HepG2 (cell line): ENCODE measurements around the gene TNXB. TPM values are rescaled to one million over a fixed set of nuclear protein-coding genes. Genes with fewer than 3 reads are reported as not detected.
A peak's percentile ranks its signal among the peaks of the same experiment; 100 is the strongest.

ENCODE experiments used
- ATF7-NPFF ChIP-seq: sonication (generic); formaldehyde crosslinking; IDR thresholded peaks from 2 replicates; pipeline ENCODE4 v1.8.1; 2023; ENCODE audit warnings: mild to moderate bottlenecking, low read depth, missing genetic modification reagents, moderate library complexity
- DNMT1 ChIP-seq: sonication (generic); formaldehyde crosslinking; IDR thresholded peaks from 2 replicates; pipeline ENCODE4 v1.5.1; 2020; ENCODE audit warnings: mild to moderate bottlenecking, missing genetic modification reagents
- EED ChIP-seq: sonication (generic); formaldehyde crosslinking; IDR thresholded peaks from 2 replicates; pipeline ENCODE4 v1.5.0; 2020; ENCODE audit warnings: mild to moderate bottlenecking, missing genetic modification reagents
- GATA4 ChIP-seq: sonication (generic); IDR thresholded peaks from 2 replicates; pipeline ENCODE4 v1.6.1; 2016; ENCODE audit warnings: antibody characterized with exemption, low read depth, borderline replicate concordance
- HNRNPL ChIP-seq: fragments of 200-400 bp; formaldehyde crosslinking; IDR thresholded peaks from 2 replicates; pipeline ENCODE4 v1.6.1; 2017; ENCODE audit warnings: mild to moderate bottlenecking, low read depth, low read length
- KDM2A ChIP-seq: sonication (generic); formaldehyde crosslinking; IDR thresholded peaks from 2 replicates; pipeline ENCODE4 v1.4.0; 2020; ENCODE audit warnings: low read depth, missing genetic modification reagents, borderline replicate concordance
- MTF2 ChIP-seq: sonication (generic); formaldehyde crosslinking; IDR thresholded peaks from 2 replicates; pipeline ENCODE4 v1.5.0; 2020; ENCODE audit warnings: missing genetic modification reagents, borderline replicate concordance
- PHF5A ChIP-seq: IDR thresholded peaks from one replicate; pipeline ENCODE4 v1.6.1; 2018; ENCODE audit warnings: low read depth, missing genetic modification reagents; ENCODE audit not compliant: unreplicated experiment
- REL ChIP-seq: sonication (generic); formaldehyde crosslinking; conservative IDR thresholded peaks from 2 replicates; pipeline ENCODE4 v1.8.0; 2022; ENCODE audit warnings: mild to moderate bottlenecking, missing genetic modification reagents, moderate library complexity
- XRCC5 ChIP-seq: fragments of 200-400 bp; formaldehyde crosslinking; optimal IDR thresholded peaks from 2 replicates; pipeline ENCODE3; 2017; ENCODE audit warnings: mild to moderate bottlenecking, low read length
- ZBTB21 ChIP-seq: sonication (generic); formaldehyde crosslinking; IDR thresholded peaks from 2 replicates; pipeline ENCODE4 v1.4.0; 2020; ENCODE audit warnings: missing genetic modification reagents
- ZNF124 ChIP-seq: sonication (generic); formaldehyde crosslinking; IDR thresholded peaks from 2 replicates; pipeline ENCODE4 v1.4.0; 2020; ENCODE audit warnings: missing genetic modification reagents
- ZNF274 ChIP-seq: sonication (generic); formaldehyde crosslinking; IDR thresholded peaks from 2 replicates; pipeline ENCODE4 v1.5.1; 2020; ENCODE audit warnings: mild to moderate bottlenecking, missing genetic modification reagents
- ZNF331 ChIP-seq: sonication (generic); formaldehyde crosslinking; IDR thresholded peaks from 2 replicates; pipeline ENCODE4 v1.4.0; 2020; ENCODE audit warnings: missing genetic modification reagents
- polyA plus RNA-seq, 8 experiments: library from polyadenylated mRNA; depleted of rRNA in 3 of 8; stranded (reverse) in 7 of 8; unstranded in 1 of 8; fragments of >200 nt; fragmentation: Illumina TruSeq in 4 of 8; extraction: Trizol in 4 of 8; gene quantifications; 2 replicates each; pipeline versions ENCODE4 v1.2.1 to v1.2.3, GENCODE V29; 2011 to 2016; ENCODE audit warnings: low read depth in 4 of 8, missing spikeins in 1 of 8, mixed read lengths in 1 of 8; ENCODE audit not compliant: insufficient read depth in 1 of 8
- total RNA-seq, 5 experiments: library from RNA; depleted of rRNA; stranded (reverse); fragments of >200 nt; fragmentation: Illumina TruSeq; extraction: Trizol; gene quantifications; 2 replicates each; pipeline ENCODE4 v1.2.3, GENCODE V29; 2016; ENCODE audit warnings: low read depth in 1 of 5
- TF ChIP-seq, protein P1 (sequence below): sonication (generic); formaldehyde crosslinking; IDR thresholded peaks from 2 replicates; pipeline ENCODE4 v1.8.0; 2022; ENCODE audit warnings: low read depth, missing genetic modification reagents
- TF ChIP-seq, protein P2 (sequence below): sonication (generic); formaldehyde crosslinking; IDR thresholded peaks from 2 replicates; pipeline ENCODE4 v1.9.0; 2022; ENCODE audit warnings: missing genetic modification reagents, mild to moderate bottlenecking, borderline replicate concordance
- TF ChIP-seq, protein P3 (sequence below): sonication (generic); formaldehyde crosslinking; IDR thresholded peaks from 2 replicates; pipeline ENCODE4 v1.4.0; 2020; ENCODE audit warnings: missing genetic modification reagents
- TF ChIP-seq, protein P4 (sequence below): conservative IDR thresholded peaks from 2 replicates; pipeline ENCODE4 v1.6.1; 2018; ENCODE audit warnings: missing genetic modification reagents
- TF ChIP-seq, protein P5 (sequence below): sonication (generic); formaldehyde crosslinking; IDR thresholded peaks from 2 replicates; pipeline ENCODE4 v1.5.1; 2020; ENCODE audit warnings: missing genetic modification reagents, mild to moderate bottlenecking, borderline replicate concordance

TNXB gene
- total and polyA plus RNA-seq, 2 of the 13 experiments (the other 11 are each of a cell fraction or from before 2014, with no cell fraction given): 1.6 to 2.7 TPM

DNA sequence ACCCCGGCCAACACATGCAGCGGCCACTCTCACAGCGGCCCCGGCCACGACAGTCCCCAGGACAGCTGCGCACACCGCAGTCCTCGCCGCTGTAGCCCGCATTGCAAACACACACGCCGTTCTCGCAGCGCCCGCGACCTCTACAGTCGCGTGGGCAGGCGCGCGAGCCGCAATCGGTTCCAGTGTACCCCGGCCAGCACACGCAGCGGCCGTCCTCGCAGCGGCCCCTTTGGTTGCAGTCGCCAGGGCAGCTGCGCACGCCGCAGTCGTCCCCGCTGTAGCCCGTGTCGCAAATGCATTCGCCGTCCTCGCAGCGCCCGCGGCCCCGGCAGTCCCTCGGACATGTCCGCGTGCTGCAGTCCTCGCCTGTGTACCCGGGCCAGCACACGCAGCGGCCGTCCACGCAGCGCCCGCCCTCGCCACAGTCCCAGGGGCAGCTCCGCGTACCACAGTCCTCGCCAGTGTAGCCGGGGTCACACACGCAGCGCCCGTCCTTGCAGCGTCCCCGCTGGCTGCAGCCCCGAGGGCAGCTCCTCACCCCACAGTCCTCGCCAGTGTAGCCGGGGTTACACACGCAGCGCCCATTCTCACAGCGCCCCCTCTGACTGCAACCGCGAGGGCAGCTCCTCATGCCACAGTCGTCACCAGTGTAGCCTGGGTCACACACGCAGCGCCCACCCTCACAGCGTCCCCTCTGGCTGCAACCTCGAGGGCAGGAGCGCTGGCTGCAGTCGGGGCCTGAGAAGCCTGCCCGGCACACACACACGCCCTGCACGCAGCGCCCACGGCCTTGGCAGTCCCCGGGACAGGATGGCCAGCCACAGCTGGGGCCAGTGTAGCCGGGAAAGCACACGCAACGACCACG lies 12.5 kb downstream of the TNXB start (continued):
- TF ChIP-seq HNRNPL: 0 out of 2 replicates have a peak, but pooled peaks have one; percentile 48
- TF ChIP-seq MTF2 (CRISPR knock-in tag): peak; percentile 98; the same call in 1 of the 2 replicates
- TF ChIP-seq ZNF274 (CRISPR knock-in tag): peak; percentile 53; the same call in 1 of the 2 replicates
- peak; percentile 22; the same call in 1 of the 2 replicates for TF ChIP-seq ZNF331 (CRISPR knock-in tag)
- TF ChIP-seq ZBTB21 (CRISPR knock-in tag): no peak
- TF ChIP-seq, protein P1, sequence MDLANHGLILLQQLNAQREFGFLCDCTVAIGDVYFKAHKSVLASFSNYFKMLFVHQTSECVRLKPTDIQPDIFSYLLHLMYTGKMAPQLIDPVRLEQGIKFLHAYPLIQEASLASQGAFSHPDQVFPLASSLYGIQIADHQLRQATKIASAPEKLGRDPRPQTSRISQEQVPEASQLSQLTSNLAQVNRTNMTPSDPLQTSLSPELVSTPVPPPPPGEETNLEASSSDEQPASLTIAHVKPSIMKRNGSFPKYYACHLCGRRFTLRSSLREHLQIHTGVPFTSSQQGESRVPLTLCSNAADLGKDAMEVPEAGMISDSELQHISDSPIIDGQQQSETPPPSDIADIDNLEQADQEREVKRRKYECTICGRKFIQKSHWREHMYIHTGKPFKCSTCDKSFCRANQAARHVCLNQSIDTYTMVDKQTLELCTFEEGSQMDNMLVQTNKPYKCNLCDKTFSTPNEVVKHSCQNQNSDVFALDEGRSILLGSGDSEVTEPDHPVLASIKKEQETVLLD (CRISPR knock-in tag): 0 out of 2 replicates have a peak, but pooled peaks have one; percentile 8
- TF ChIP-seq REL: 0 out of 2 replicates have a peak, but pooled peaks have one; percentile 70
- TF ChIP-seq, protein P2, sequence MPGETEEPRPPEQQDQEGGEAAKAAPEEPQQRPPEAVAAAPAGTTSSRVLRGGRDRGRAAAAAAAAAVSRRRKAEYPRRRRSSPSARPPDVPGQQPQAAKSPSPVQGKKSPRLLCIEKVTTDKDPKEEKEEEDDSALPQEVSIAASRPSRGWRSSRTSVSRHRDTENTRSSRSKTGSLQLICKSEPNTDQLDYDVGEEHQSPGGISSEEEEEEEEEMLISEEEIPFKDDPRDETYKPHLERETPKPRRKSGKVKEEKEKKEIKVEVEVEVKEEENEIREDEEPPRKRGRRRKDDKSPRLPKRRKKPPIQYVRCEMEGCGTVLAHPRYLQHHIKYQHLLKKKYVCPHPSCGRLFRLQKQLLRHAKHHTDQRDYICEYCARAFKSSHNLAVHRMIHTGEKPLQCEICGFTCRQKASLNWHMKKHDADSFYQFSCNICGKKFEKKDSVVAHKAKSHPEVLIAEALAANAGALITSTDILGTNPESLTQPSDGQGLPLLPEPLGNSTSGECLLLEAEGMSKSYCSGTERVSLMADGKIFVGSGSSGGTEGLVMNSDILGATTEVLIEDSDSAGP: 0 out of 2 replicates have a peak, but pooled peaks have one; percentile 20
- TF ChIP-seq XRCC5: peak; percentile 12
- TF ChIP-seq DNMT1 (CRISPR knock-in tag): peak; percentile 42; the same call in 1 of the 2 replicates
- no peak; the same call in 1 of the 2 replicates for TF ChIP-seq ATF7-NPFF
- no peak for TF ChIP-seq PHF5A (CRISPR knock-in tag)
- peak; percentile 46; the same call in 1 of the 2 replicates for TF ChIP-seq KDM2A (CRISPR knock-in tag)
- TF ChIP-seq, protein P3, sequence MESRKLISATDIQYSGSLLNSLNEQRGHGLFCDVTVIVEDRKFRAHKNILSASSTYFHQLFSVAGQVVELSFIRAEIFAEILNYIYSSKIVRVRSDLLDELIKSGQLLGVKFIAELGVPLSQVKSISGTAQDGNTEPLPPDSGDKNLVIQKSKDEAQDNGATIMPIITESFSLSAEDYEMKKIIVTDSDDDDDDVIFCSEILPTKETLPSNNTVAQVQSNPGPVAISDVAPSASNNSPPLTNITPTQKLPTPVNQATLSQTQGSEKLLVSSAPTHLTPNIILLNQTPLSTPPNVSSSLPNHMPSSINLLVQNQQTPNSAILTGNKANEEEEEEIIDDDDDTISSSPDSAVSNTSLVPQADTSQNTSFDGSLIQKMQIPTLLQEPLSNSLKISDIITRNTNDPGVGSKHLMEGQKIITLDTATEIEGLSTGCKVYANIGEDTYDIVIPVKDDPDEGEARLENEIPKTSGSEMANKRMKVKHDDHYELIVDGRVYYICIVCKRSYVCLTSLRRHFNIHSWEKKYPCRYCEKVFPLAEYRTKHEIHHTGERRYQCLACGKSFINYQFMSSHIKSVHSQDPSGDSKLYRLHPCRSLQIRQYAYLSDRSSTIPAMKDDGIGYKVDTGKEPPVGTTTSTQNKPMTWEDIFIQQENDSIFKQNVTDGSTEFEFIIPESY (CRISPR knock-in tag): peak; percentile 13
- TF ChIP-seq, protein P4, sequence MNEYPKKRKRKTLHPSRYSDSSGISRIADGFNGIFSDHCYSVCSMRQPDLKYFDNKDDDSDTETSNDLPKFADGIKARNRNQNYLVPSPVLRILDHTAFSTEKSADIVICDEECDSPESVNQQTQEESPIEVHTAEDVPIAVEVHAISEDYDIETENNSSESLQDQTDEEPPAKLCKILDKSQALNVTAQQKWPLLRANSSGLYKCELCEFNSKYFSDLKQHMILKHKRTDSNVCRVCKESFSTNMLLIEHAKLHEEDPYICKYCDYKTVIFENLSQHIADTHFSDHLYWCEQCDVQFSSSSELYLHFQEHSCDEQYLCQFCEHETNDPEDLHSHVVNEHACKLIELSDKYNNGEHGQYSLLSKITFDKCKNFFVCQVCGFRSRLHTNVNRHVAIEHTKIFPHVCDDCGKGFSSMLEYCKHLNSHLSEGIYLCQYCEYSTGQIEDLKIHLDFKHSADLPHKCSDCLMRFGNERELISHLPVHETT (CRISPR knock-in tag): no peak
- 0 out of 2 replicates have a peak, but pooled peaks have one; percentile 32 for TF ChIP-seq EED (CRISPR knock-in tag)
- TF ChIP-seq, protein P5, sequence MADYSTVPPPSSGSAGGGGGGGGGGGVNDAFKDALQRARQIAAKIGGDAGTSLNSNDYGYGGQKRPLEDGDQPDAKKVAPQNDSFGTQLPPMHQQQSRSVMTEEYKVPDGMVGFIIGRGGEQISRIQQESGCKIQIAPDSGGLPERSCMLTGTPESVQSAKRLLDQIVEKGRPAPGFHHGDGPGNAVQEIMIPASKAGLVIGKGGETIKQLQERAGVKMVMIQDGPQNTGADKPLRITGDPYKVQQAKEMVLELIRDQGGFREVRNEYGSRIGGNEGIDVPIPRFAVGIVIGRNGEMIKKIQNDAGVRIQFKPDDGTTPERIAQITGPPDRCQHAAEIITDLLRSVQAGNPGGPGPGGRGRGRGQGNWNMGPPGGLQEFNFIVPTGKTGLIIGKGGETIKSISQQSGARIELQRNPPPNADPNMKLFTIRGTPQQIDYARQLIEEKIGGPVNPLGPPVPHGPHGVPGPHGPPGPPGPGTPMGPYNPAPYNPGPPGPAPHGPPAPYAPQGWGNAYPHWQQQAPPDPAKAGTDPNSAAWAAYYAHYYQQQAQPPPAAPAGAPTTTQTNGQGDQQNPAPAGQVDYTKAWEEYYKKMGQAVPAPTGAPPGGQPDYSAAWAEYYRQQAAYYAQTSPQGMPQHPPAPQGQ (CRISPR knock-in tag): peak; percentile 61; the same call in 1 of the 2 replicates
- TF ChIP-seq ZNF124 (CRISPR knock-in tag): no peak
- no peak for TF ChIP-seq GATA4
